ENCODE data around the gene TAF9. TPM values are rescaled to one million over a fixed set of nuclear protein-coding genes. Genes with fewer than 3 reads are reported as not detected.

Gene TAF9
- total RNA-seq, 1 donor, result 94.6 TPM

DNA sequence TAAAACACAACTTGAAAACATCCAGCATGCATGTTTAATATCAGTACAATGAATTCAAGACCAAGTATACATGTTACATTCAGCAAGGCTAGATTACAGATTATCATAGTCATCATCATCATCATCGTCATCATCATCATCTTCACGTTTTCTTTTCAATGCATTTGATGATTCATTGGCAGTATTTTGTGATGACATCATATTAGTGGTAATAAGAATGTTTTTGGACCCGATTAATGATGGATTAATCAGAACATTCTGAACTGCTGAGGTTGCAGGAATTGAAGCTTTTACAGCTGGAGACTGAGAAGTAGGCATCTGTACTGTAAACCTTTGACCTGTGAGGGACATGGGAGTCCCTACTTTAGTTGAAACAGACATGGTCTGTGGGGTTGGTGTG, 4.5 kb downstream of the TAF9 start:
- no peak for TF ChIP-seq CTCF (IDR thresholded peaks at IDR 0.05; ENCODE audit: insufficient read depth, low read depth, low read length)
- H3K4me3 ChIP-seq (ENCODE audit: low read depth, low read length), result no peak overlapping the region
- no peak for DNase-seq (ENCODE audit: low read depth)

DNA sequence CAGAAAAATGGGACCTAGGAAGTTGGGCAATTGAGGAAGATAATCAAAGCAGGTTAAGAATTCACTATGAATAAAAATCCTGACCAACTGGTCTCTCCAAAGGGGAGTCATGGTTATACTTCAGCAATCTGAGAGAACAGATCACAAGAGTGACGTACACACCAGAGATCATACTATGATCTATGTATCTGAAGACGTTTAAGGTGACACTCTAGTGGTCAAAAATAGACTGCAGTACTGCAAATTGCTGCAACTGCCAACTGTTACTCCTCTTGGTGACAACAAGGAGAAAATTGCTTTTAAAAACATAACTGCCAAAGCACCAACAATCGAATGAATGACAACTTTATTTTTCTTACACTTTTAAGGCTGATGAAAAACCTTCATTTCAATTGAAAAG, 4.9 kb downstream of the TAF9 start:
- DNase-seq (ENCODE audit: low read depth), result no peak
- no peak overlapping the region for H3K4me3 ChIP-seq (ENCODE audit: low read depth, low read length)
- peak; percentile 39 for TF ChIP-seq CTCF (IDR thresholded peaks at IDR 0.05; ENCODE audit: insufficient read depth, low read depth, low read length)

- no peak for DNase-seq (ENCODE audit: low read depth)
- TF ChIP-seq CTCF (IDR thresholded peaks at IDR 0.05; ENCODE audit: insufficient read depth, low read depth, low read length), result no peak
- H3K4me3 ChIP-seq (ENCODE audit: low read depth, low read length), result no peak overlapping the region
Observed at GRCh38 chr5:69360442-69360841, 8.9 kb downstream of the TAF9 start.

DNA sequence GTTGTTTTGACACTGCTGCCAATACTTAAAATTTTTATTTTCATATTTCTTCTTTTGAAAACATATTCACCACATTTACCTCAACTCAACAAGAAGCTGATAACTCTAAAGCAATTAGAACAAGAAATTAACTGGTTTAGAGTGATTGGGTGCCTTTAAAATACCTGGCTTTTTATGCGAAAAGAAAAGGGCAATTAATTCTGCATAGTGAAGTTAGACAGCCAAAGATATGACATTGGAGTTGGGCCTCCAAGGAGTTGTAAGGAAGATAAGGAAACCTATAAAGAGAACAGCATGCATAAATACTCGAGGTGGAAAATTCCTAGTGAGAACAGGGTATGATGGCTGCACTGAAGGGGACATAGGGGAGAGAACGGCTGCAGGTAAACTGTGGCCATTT, 9.6 kb downstream of the TAF9 start:
- TF ChIP-seq CTCF (IDR thresholded peaks at IDR 0.05; ENCODE audit: insufficient read depth, low read depth, low read length), result no peak
- no peak for DNase-seq (ENCODE audit: low read depth)
- H3K4me3 ChIP-seq (ENCODE audit: low read depth, low read length), result no peak overlapping the region

DNA sequence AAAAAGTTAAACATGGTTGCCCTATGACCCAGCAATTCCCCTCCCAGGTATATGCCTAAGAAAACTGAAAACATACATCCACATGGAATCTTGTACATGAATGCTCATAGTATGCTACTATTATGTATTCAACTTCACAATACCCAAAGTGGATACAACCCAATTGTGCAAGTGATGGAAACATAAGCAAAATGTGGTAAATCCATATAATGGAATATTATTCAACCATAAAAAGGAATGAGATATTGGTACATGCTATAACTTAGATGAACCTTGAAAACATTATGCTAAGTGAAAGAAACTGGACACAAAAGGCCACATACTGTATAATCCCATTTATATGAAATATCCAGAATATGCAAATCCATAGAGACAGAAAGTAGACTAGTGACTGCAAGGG, 18.7 kb downstream of the TAF9 start:
- DNase-seq (ENCODE audit: low read depth), result no peak
- H3K4me3 ChIP-seq (ENCODE audit: low read depth, low read length), result no peak overlapping the region
- TF ChIP-seq CTCF (IDR thresholded peaks at IDR 0.05; ENCODE audit: insufficient read depth, low read depth, low read length), result no peak

- no peak for DNase-seq (ENCODE audit: low read depth)
- H3K4me3 ChIP-seq (ENCODE audit: low read depth, low read length), result no peak overlapping the region
- no peak for TF ChIP-seq CTCF (IDR thresholded peaks at IDR 0.05; ENCODE audit: insufficient read depth, low read depth, low read length)
Observed at GRCh38 chr5:69343083-69343482, 26.2 kb downstream of the TAF9 start.

GRCh38 chr5:69341520-69342161, 27.7 kb downstream of the TAF9 start:
- no peak for DNase-seq (ENCODE audit: low read depth)
- TF ChIP-seq CTCF (IDR thresholded peaks at IDR 0.05; ENCODE audit: insufficient read depth, low read depth, low read length), result no peak
- no peak overlapping the region for H3K4me3 ChIP-seq (ENCODE audit: low read depth, low read length)
